ENCODE measurements around the gene AKR1B15. TPM values are rescaled to one million over a fixed set of nuclear protein-coding genes. Genes with fewer than 3 reads are reported as not detected.

The AKR1B15 gene
- total RNA-seq, 1 donor from 2014 or later: not detected

- peak; percentile 9 for DNase-seq (ENCODE audit: low spot score)
- TF ChIP-seq, protein P1, sequence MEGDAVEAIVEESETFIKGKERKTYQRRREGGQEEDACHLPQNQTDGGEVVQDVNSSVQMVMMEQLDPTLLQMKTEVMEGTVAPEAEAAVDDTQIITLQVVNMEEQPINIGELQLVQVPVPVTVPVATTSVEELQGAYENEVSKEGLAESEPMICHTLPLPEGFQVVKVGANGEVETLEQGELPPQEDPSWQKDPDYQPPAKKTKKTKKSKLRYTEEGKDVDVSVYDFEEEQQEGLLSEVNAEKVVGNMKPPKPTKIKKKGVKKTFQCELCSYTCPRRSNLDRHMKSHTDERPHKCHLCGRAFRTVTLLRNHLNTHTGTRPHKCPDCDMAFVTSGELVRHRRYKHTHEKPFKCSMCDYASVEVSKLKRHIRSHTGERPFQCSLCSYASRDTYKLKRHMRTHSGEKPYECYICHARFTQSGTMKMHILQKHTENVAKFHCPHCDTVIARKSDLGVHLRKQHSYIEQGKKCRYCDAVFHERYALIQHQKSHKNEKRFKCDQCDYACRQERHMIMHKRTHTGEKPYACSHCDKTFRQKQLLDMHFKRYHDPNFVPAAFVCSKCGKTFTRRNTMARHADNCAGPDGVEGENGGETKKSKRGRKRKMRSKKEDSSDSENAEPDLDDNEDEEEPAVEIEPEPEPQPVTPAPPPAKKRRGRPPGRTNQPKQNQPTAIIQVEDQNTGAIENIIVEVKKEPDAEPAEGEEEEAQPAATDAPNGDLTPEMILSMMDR (IDR thresholded peaks at IDR 0.05): no peak
- no peak for TF ChIP-seq EZH2phosphoT487 (IDR thresholded peaks at IDR 0.05)
- no peak for TF ChIP-seq EZH2 (IDR thresholded peaks at IDR 0.05)
- no peak overlapping the region for H3K4me3 ChIP-seq
- H3K36me3 ChIP-seq: no peaks in the 10 kb centered on the region
- H4K20me1 ChIP-seq (ENCODE audit: low read depth): no peaks in the 10 kb centered on the region
- no peak overlapping the region for H3K9ac ChIP-seq
- no peak overlapping the region for H3K27ac ChIP-seq
- Mint-ChIP-seq H3K4me1 (peaks cover 4% of the 10 kb centered on the region), H3K36me3 (peaks cover under 1% of the 10 kb centered on the region), H3K27ac (peak overlapping the region; percentile 14), H3K27me3 (ENCODE audit: insufficient read depth, low read depth) (no peaks in the 10 kb centered on the region), H3K4me3 (no peak overlapping the region), H3K9me3 (peaks cover 27% of the 10 kb centered on the region)
- H3K9me3 ChIP-seq (ENCODE audit: low read depth): no peaks in the 10 kb centered on the region
- H3K79me2 ChIP-seq (ENCODE audit: low read depth): no peaks in the 10 kb centered on the region
- H3F3A ChIP-seq (ENCODE audit: low read depth): no peaks in the 10 kb centered on the region
- H3K27me3 ChIP-seq: no peaks in the 10 kb centered on the region
- H3K4me1 ChIP-seq: no peaks in the 10 kb centered on the region
- no peak overlapping the region for H2AFZ ChIP-seq (replicated peaks)
- H3K4me2 ChIP-seq: no peak overlapping the region
Observed at GRCh38 chr7:134593530-134594392, 44.9 kb downstream of the AKR1B15 start.

DNA sequence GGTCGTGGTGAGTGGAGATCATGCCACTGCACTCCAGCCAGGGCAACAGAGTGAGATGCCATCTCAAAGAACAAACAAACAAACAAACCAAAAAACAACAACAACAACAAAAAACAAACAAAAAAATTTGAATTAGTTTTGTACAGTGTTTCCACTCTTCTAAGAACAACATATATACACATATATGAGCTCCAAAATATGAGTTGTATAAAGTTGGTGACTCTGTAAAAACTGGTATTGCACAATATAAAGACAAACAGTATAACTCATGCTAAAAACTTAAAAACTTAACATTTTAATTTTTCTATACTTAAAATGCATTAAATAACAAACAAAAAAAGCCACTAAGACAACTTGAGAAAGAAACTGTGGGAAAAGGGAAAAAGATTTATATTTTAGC lies 46.0 kb downstream of the AKR1B15 start:
- H3K36me3 Mint-ChIP-seq: peaks cover 2% of the 10 kb centered on the region

GRCh38 chr7:134599371-134599770 lies 50.5 kb downstream of the AKR1B15 start:
- no peak for TF ChIP-seq EZH2 (IDR thresholded peaks at IDR 0.05)
- TF ChIP-seq, protein P1 (IDR thresholded peaks at IDR 0.05): no peak
- TF ChIP-seq EZH2phosphoT487 (IDR thresholded peaks at IDR 0.05): no peak

More for the DNA sequence above, 46.0 kb downstream of the AKR1B15 start:
- no peaks in the 10 kb centered on the region for H3K27me3 Mint-ChIP-seq (ENCODE audit: insufficient read depth, low read depth)
- H4K20me1 ChIP-seq (ENCODE audit: low read depth): no peaks in the 10 kb centered on the region
- no peaks in the 10 kb centered on the region for H3K9me3 ChIP-seq (ENCODE audit: low read depth)
- H3K4me2 ChIP-seq: no peak overlapping the region
- H3K27ac ChIP-seq: no peak overlapping the region
- peaks cover 32% of the 10 kb centered on the region for H3K9me3 Mint-ChIP-seq
- DNase-seq (ENCODE audit: low spot score): no peak
- H3K4me1 ChIP-seq: no peaks in the 10 kb centered on the region
- H3K79me2 ChIP-seq (ENCODE audit: low read depth): no peaks in the 10 kb centered on the region
- no peaks in the 10 kb centered on the region for H3K36me3 ChIP-seq
- H3K27ac Mint-ChIP-seq: no peak overlapping the region
- no peak overlapping the region for H3K4me3 Mint-ChIP-seq
- H3K4me3 ChIP-seq: no peak overlapping the region
- no peak overlapping the region for H2AFZ ChIP-seq (replicated peaks)
- H3K9ac ChIP-seq: no peak overlapping the region
- H3K4me1 Mint-ChIP-seq: peaks cover 4% of the 10 kb centered on the region
- H3F3A ChIP-seq (ENCODE audit: low read depth): no peaks in the 10 kb centered on the region
- no peaks in the 10 kb centered on the region for H3K27me3 ChIP-seq
- TF ChIP-seq EZH2phosphoT487 (IDR thresholded peaks at IDR 0.05) (no peak), EZH2 (IDR thresholded peaks at IDR 0.05) (no peak)
- TF ChIP-seq, protein P1 (IDR thresholded peaks at IDR 0.05): no peak

More at GRCh38 chr7:134599371-134599770, 50.5 kb downstream of the AKR1B15 start:
- Histone ChIP-seq H3K4me3 (no peak overlapping the region), H3K79me2 (ENCODE audit: low read depth) (no peaks in the 10 kb centered on the region), H3K27me3 (no peaks in the 10 kb centered on the region), H3K9ac (no peak overlapping the region), H3K27ac (no peak overlapping the region), H2AFZ (replicated peaks) (no peak overlapping the region), H4K20me1 (ENCODE audit: low read depth) (no peaks in the 10 kb centered on the region), H3K4me2 (no peak overlapping the region), H3K4me1 (peaks cover 10% of the 10 kb centered on the region), H3K9me3 (ENCODE audit: low read depth) (no peaks in the 10 kb centered on the region), H3K36me3 (no peaks in the 10 kb centered on the region), H3F3A (ENCODE audit: low read depth) (no peaks in the 10 kb centered on the region)
- Mint-ChIP-seq H3K9me3 (peaks cover 19% of the 10 kb centered on the region), H3K27ac (no peak overlapping the region), H3K4me1 (peaks cover 3% of the 10 kb centered on the region), H3K4me3 (no peak overlapping the region), H3K27me3 (ENCODE audit: insufficient read depth, low read depth) (no peaks in the 10 kb centered on the region), H3K36me3 (peaks cover 2% of the 10 kb centered on the region)
- no peak for DNase-seq (ENCODE audit: low spot score)

Data from neural progenitor cell (in vitro differentiated cells).